HCT116 (cell line): Measurements from ENCODE around the gene SEC24B.

Experiments
- EZH2 ChIP-seq: fragments of 200-600 bp; sonication (generic); IDR thresholded peaks from 2 replicates; pipeline ENCODE4 v1.6.1; 2017; ENCODE audit warnings: antibody characterized with exemption, mixed run types
- TCF7L2 ChIP-seq: IDR thresholded peaks from 2 replicates; pipeline ENCODE4 v1.7.0; 2011; ENCODE audit warnings: borderline replicate concordance, inconsistent platforms; ENCODE audit not compliant: insufficient read depth, insufficient read length; ENCODE audit errors: extremely low read depth
- ZNF274 ChIP-seq: fragments of 200-500 bp; sonication (Bioruptor generic); IDR thresholded peaks from 2 replicates; pipeline ENCODE4 v1.6.1; 2014; ENCODE audit warnings: mild to moderate bottlenecking, low read depth, low read length, inconsistent platforms
- TF ChIP-seq, protein P1 (sequence below), 3 experiments: fragments of 200-600 bp in 1 of 3; sonication (generic) in 1 of 3; IDR thresholded peaks in 2 of 3; conservative IDR thresholded peaks in 1 of 3; 2 replicates each; pipeline ENCODE4 v1.5.1; 2012 to 2017; ENCODE audit warnings: low read depth in 2 of 3, low read length in 2 of 3, antibody characterized with exemption in 1 of 3, borderline replicate concordance in 1 of 3, control low read depth in 1 of 3, mild to moderate bottlenecking in 1 of 3, mixed read lengths in 1 of 3, mixed run types in 1 of 3, moderate library complexity in 1 of 3; ENCODE audit not compliant: insufficient read depth in 1 of 3
- TF ChIP-seq, protein P2 (sequence below): IDR thresholded peaks from 2 replicates; pipeline ENCODE4 v1.6.1; 2012

DNA sequence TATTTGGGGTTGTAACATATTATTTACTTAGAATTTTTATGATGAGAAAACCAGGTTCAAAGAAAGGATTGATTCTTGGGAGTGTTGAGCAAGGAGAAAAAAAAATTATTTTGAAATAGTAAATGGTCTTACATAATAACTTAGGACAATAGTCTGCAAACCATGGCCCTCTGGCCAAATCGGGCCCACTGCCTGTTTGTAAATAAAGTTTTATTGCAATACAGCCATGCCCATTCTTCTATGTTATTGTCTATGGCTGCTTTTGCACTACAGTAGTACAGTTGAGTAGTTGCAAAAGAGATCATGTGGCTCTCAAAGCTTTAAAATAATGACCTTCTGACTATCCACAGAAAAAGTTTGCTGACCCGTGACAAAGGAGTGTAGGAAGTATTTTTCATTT, 63.3 kb downstream of the SEC24B start:
- TF ChIP-seq, protein P1, sequence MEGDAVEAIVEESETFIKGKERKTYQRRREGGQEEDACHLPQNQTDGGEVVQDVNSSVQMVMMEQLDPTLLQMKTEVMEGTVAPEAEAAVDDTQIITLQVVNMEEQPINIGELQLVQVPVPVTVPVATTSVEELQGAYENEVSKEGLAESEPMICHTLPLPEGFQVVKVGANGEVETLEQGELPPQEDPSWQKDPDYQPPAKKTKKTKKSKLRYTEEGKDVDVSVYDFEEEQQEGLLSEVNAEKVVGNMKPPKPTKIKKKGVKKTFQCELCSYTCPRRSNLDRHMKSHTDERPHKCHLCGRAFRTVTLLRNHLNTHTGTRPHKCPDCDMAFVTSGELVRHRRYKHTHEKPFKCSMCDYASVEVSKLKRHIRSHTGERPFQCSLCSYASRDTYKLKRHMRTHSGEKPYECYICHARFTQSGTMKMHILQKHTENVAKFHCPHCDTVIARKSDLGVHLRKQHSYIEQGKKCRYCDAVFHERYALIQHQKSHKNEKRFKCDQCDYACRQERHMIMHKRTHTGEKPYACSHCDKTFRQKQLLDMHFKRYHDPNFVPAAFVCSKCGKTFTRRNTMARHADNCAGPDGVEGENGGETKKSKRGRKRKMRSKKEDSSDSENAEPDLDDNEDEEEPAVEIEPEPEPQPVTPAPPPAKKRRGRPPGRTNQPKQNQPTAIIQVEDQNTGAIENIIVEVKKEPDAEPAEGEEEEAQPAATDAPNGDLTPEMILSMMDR (IDR thresholded peaks at IDR 0.05 in 2 of 3, conservative IDR thresholded peaks at IDR 0.05 in 1 of 3; ENCODE audit: borderline replicate concordance in 1 of 3, insufficient read depth in 1 of 3, low read depth in 2 of 3, low read length in 2 of 3) = no peak
- TF ChIP-seq ZNF274 (no peak), EZH2 (no peak), TCF7L2 (no peak)
- TF ChIP-seq, protein P2, sequence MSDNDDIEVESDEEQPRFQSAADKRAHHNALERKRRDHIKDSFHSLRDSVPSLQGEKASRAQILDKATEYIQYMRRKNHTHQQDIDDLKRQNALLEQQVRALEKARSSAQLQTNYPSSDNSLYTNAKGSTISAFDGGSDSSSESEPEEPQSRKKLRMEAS = no peak
